Right cardiac atrium (tissue), 5 donors: ENCODE results near the gene AFTPH. TPM values are rescaled to one million over a fixed set of nuclear protein-coding genes. Genes with fewer than 3 reads are reported as not detected.

Source experiments
- ATAC-seq, 2 donors: fragments of 200-7000 bp; cut with Tn5 transposase; one replicate each; pipeline versions ENCODE4 v1.8.0 to v1.9.1; 2020; ENCODE audit warnings: moderate library complexity in 2 of 2, mild to moderate bottlenecking in 1 of 2
- DNase-seq, 3 donors: peaks; one replicate each; pipeline ENCODE4 v3.0.0-alpha.2; 2020
- H3K27ac ChIP-seq: one replicate; pipeline ENCODE4 v1.5.1; 2013; ENCODE audit warnings: mild to moderate bottlenecking, low read length, control low read depth, moderate library complexity
- H3K27me3 ChIP-seq: one replicate; pipeline ENCODE4 v1.6.1; 2013; ENCODE audit not compliant: control insufficient read depth, insufficient read depth
- H3K4me1 ChIP-seq: one replicate; pipeline ENCODE4 v1.6.1; 2013; ENCODE audit warnings: low read length; ENCODE audit not compliant: control insufficient read depth, insufficient read depth
- H3K4me3 ChIP-seq: one replicate; pipeline ENCODE4 v1.5.1; 2013; ENCODE audit warnings: low read length, control low read depth
- H3K9me3 ChIP-seq: one replicate; pipeline ENCODE4 v1.6.1; 2013; ENCODE audit warnings: low read length; ENCODE audit not compliant: control insufficient read depth
- WGBS: extraction: QIAGEN DNeasy Blood & Tissue Kit; methylation state at CpG from one replicate; pipeline ENCODE4 v1.1.7; 2013; 5-methylcytosine and 5-hydroxymethylcytosine counted together
- intact Hi-C, 4 donors: fragments of 100-400 bp; cut with DNase I; formaldehyde crosslinking; loops; one replicate each; pipeline versions ENCODE4 v1.11.0 to v1.14.0; 2022 to 2023
- polyA plus RNA-seq: library from polyadenylated mRNA; stranded (reverse); fragments of 200-250 nt; gene quantifications from one replicate; pipeline ENCODE4 v1.2.3, GENCODE V29; 2013
- total RNA-seq, 4 donors: library from RNA; stranded (reverse); fragmentation: NEBNext Ultra II Directional; extraction: Animal tissue kit (Norgen Biotek cat#: 25700); gene quantifications; one replicate each; pipeline ENCODE4 v1.2.1, GENCODE V29; 2021
- donor health status: healthy with polysubstance abuse.
- donor health status: DM: no; HTN: yes; CAD: no.
- donor health status: DM: no; HTN: no; CAD: no.
- donor health status: DM: no; HTN: yes; CAD: no; lungs with severe emphysema.
- donor health status: DM: yes; HTN: yes; CAD: no.

Gene AFTPH
- total and polyA plus RNA-seq, 5 donors, result 9.4 to 16.3 (median 13.2) TPM

- Histone ChIP-seq H3K9me3 (no peaks in the 10 kb centered on the region), H3K27me3 (no peaks in the 10 kb centered on the region), H3K27ac (no peak overlapping the region), H3K4me1 (peaks cover 2% of the 10 kb centered on the region), H3K4me3 (no peak overlapping the region)
- intact Hi-C loops, result no loop called here
- 66% methylated on average over 7 of the region's 7 CpGs for WGBS
- no peak for DNase-seq
- ATAC-seq, result no peak
Measured at GRCh38 chr2:64613276-64613675, 89.1 kb downstream of the AFTPH start.

GRCh38 chr2:64615192-64615763 lies 91.2 kb downstream of the AFTPH start:
- no peak overlapping the region for H3K4me3 ChIP-seq
- no peak overlapping the region for H3K27ac ChIP-seq
- no peaks in the 10 kb centered on the region for H3K9me3 ChIP-seq
- ATAC-seq (no peak), DNase-seq (no peak)
- 95% methylated on average over 6 of the region's 6 CpGs for WGBS
- no peaks in the 10 kb centered on the region for H3K4me1 ChIP-seq
- intact Hi-C loops, result no loop called here
- H3K27me3 ChIP-seq, result no peaks in the 10 kb centered on the region

- 94% methylated on average over 7 of the region's 7 CpGs for WGBS
- Histone ChIP-seq H3K9me3 (no peaks in the 10 kb centered on the region), H3K4me3 (no peak overlapping the region), H3K27ac (no peak overlapping the region), H3K27me3 (no peaks in the 10 kb centered on the region), H3K4me1 (no peaks in the 10 kb centered on the region)
- intact Hi-C loops, result no loop called here
- peak in 1 of 3 donors; percentile 5 for DNase-seq
- ATAC-seq, result peak in 1 of 2 donors; percentile 19
Measured at GRCh38 chr2:64615844-64616536, 91.9 kb downstream of the AFTPH start.

GRCh38 chr2:64617631-64618151 lies 93.6 kb downstream of the AFTPH start:
- Histone ChIP-seq H3K4me1 (no peaks in the 10 kb centered on the region), H3K27ac (no peak overlapping the region), H3K4me3 (no peak overlapping the region), H3K9me3 (no peaks in the 10 kb centered on the region), H3K27me3 (no peaks in the 10 kb centered on the region)
- WGBS, result 63% methylated on average over 6 of the region's 6 CpGs
- peak in 2 of 3 donors; percentile 11 to 36 for DNase-seq
- ATAC-seq, result no peak
- intact Hi-C loops, result no loop called here

- no peak for ATAC-seq
- Histone ChIP-seq H3K27ac (no peak overlapping the region), H3K4me1 (no peaks in the 10 kb centered on the region), H3K9me3 (no peaks in the 10 kb centered on the region), H3K27me3 (no peaks in the 10 kb centered on the region), H3K4me3 (no peak overlapping the region)
- DNase-seq, result no peak
- 83% methylated on average over 4 of the region's 4 CpGs for WGBS
- intact Hi-C loops, result no loop called here
Measured at GRCh38 chr2:64620661-64621060, 96.5 kb downstream of the AFTPH start.

GRCh38 chr2:64622443-64623241 lies 98.5 kb downstream of the AFTPH start:
- Histone ChIP-seq H3K9me3 (no peaks in the 10 kb centered on the region), H3K27ac (no peak overlapping the region), H3K4me1 (no peaks in the 10 kb centered on the region), H3K4me3 (no peak overlapping the region), H3K27me3 (no peaks in the 10 kb centered on the region)
- DNase-seq, result peak in 1 of 3 donors; percentile 21
- peak in 1 of 2 donors; percentile 35 for ATAC-seq
- intact Hi-C loops, result no loop called here
- 80% methylated on average over 13 of the region's 13 CpGs for WGBS

DNA sequence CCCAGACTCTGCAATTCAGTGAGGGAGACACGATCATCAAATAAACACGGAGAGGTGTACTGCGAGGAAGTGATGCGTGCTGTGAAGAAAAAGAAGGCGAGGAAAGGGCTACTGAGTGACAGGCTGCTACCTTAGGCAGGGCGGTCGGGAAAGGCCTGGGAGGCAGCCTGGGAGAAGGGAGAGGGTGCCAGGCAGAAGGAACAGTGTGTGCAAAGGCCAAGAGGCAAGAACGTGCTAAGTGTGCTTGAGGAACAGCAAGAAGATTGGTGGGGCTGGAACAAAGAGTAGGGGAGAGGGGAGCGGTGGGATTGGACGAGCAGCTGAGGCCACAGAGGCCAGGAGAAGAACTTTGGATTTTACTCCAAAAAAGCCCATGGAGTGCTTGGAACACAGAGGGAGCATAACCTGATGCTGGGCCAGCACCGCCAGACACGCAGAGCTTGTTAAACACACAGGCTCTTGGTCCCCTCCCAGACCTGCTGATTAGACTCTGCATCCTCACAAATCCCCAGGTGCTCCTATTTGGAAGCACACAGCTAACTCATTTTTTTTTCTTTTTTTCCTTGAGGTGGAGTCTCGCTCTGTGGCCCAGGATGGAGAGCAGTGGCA lies 99.2 kb downstream of the AFTPH start:
- ATAC-seq (no peak), DNase-seq (peak in 1 of 3 donors; percentile 23)
- H3K27me3 ChIP-seq, result no peaks in the 10 kb centered on the region
- intact Hi-C loops, result no loop called here
- WGBS, result 83% methylated on average over 13 of the region's 13 CpGs
- no peak overlapping the region for H3K4me3 ChIP-seq
- no peak overlapping the region for H3K27ac ChIP-seq
- H3K9me3 ChIP-seq, result no peaks in the 10 kb centered on the region
- no peaks in the 10 kb centered on the region for H3K4me1 ChIP-seq

DNA sequence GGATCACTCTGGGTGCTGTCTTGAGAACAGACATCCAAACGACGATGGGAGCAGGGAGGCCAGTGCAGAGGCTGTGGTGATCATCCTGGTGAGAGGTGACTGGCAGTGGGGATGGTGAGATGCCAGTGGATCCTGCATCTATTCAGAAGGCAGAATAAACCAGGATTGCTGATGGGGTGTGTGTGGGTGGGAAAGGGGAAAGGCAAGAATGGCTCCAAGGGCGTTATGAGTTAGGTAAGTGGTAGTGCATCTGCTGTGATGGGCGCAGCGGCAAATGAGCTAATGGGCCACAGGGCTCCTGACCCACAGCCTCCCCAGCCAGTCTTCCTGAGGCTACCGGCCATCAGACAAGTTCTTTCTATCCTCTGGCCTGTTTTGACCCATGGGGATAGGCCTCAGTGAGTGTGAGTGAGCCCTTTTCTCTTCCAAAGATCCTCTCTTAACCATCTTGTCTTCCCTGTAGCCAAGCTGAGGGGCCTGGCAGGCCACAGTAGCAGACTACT lies 100.0 kb downstream of the AFTPH start:
- H3K4me1 ChIP-seq, result no peaks in the 10 kb centered on the region
- H3K27me3 ChIP-seq, result no peaks in the 10 kb centered on the region
- DNase-seq, result peak in 1 of 3 donors; percentile 16
- no peak overlapping the region for H3K4me3 ChIP-seq
- no peak for ATAC-seq
- WGBS, result 93% methylated on average over 6 of the region's 6 CpGs
- H3K27ac ChIP-seq, result no peak overlapping the region
- H3K9me3 ChIP-seq, result no peaks in the 10 kb centered on the region
- intact Hi-C loops, result no loop called here

DNA sequence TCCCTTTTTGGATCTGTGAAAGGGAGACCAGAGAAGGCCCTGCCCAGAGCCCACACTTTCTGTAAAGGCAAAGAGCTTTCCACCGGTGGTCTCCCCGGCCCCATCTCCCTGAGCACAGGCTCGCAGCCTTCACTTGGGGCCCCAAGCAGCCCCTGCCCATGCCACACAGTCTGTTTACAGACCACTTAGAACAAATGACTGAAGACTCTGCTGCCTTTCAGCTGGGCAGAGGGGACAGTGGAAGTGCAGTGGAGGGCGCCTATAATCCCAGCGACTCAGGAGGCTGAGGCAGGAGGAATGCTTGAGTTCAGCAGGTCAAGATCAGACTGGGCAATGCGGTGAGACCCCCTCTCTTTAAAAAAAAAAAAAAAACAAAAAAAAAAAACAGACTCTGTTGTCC lies 100.7 kb downstream of the AFTPH start:
- Histone ChIP-seq H3K4me3 (no peak overlapping the region), H3K27ac (no peak overlapping the region), H3K9me3 (no peaks in the 10 kb centered on the region), H3K4me1 (no peaks in the 10 kb centered on the region), H3K27me3 (no peaks in the 10 kb centered on the region)
- ATAC-seq, result no peak
- WGBS, result 89% methylated on average over 6 of the region's 6 CpGs
- intact Hi-C loops, result no loop called here
- peak in 1 of 3 donors; percentile 14 for DNase-seq

- 88% methylated on average over 7 of the region's 7 CpGs for WGBS
- no peaks in the 10 kb centered on the region for H3K4me1 ChIP-seq
- no peak overlapping the region for H3K4me3 ChIP-seq
- peak in 1 of 3 donors; percentile 19 for DNase-seq
- ATAC-seq, result no peak
- intact Hi-C loops, result no loop called here
- H3K9me3 ChIP-seq, result no peaks in the 10 kb centered on the region
- no peaks in the 10 kb centered on the region for H3K27me3 ChIP-seq
- no peak overlapping the region for H3K27ac ChIP-seq
Measured at GRCh38 chr2:64625299-64626145, 101.4 kb downstream of the AFTPH start.
